ENCODE measurements around the gene NDUFV3. TPM values are rescaled to one million over a fixed set of nuclear protein-coding genes. Genes with fewer than 3 reads are reported as not detected.

NDUFV3 gene
- total and polyA plus RNA-seq, 2 of the 13 experiments (the other 11 are each of a cell fraction or from before 2014, with no cell fraction given) = 14.2 to 29.6 TPM

DNA sequence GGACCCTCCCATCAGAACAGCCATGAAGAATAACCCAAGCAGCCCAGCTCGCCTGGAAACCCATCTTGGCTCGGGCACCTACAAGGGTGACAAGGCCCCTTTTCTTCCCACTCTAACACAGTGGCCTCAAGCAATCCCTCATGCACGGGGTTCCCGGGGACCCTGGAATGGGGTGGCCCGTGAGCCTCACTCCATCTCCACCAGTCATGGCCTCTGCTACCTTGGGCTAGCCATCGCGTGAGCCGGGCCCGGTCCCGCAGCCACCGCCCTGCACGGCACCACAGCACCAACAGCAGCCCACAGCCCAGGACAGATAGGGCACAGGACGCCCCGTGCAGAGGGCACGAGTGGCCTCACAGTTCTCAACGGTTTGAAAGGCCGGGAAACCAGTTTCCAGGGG lies 32.8 kb upstream of the NDUFV3 start (continued):
- TF ChIP-seq, protein P1, sequence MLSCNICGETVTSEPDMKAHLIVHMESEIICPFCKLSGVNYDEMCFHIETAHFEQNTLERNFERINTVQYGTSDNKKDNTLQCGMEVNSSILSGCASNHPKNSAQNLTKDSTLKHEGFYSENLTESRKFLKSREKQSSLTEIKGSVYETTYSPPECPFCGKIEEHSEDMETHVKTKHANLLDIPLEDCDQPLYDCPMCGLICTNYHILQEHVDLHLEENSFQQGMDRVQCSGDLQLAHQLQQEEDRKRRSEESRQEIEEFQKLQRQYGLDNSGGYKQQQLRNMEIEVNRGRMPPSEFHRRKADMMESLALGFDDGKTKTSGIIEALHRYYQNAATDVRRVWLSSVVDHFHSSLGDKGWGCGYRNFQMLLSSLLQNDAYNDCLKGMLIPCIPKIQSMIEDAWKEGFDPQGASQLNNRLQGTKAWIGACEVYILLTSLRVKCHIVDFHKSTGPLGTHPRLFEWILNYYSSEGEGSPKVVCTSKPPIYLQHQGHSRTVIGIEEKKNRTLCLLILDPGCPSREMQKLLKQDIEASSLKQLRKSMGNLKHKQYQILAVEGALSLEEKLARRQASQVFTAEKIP (CRISPR knock-in tag; IDR thresholded peaks at IDR 0.05; ENCODE audit: borderline replicate concordance) = no peak
- no peak for TF ChIP-seq ZNF468 (CRISPR knock-in tag; IDR thresholded peaks at IDR 0.05)
- TF ChIP-seq, protein P2, sequence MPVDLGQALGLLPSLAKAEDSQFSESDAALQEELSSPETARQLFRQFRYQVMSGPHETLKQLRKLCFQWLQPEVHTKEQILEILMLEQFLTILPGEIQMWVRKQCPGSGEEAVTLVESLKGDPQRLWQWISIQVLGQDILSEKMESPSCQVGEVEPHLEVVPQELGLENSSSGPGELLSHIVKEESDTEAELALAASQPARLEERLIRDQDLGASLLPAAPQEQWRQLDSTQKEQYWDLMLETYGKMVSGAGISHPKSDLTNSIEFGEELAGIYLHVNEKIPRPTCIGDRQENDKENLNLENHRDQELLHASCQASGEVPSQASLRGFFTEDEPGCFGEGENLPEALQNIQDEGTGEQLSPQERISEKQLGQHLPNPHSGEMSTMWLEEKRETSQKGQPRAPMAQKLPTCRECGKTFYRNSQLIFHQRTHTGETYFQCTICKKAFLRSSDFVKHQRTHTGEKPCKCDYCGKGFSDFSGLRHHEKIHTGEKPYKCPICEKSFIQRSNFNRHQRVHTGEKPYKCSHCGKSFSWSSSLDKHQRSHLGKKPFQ (CRISPR knock-in tag; IDR thresholded peaks at IDR 0.05; ENCODE audit: insufficient replicate concordance) = no peak

DNA sequence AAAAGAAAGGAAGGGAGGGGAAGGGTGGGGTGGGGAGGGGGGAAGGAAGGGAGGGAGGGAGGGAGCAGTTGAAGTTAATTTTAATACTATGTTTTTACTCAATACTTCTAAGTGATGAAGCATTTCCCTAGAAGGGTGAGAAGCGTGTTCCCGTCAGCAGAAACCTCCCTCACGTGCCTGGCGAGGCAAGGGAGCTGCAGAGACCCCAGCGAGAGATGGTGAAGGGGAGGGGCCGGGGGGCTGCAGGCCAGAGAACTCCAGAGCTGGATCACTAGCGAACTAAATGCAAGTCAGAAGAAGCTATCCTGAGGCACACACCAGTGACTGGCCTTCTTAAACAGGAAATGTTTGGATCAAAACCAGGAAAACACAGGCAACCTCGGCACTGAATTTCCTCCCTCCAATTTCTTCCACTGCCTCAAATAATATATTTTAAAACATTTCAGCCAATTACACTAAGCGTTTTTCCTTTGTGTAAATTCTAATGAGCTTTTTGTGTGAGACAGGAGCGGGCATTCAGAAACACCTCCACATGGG lies 31.7 kb upstream of the NDUFV3 start:
- FAIRE-seq = no peak
- CTCF ChIA-PET (ENCODE audit: low intra/inter-chr PET ratio, low total read pairs) = no interaction called here
- DNase-seq (ENCODE audit: low spot score) = no peak
- H3K9ac ChIP-seq (ENCODE audit: insufficient read depth, low read depth, low read length) = no peak overlapping the region
- in situ Hi-C loops (cut with HindIII; ENCODE audit: extremely low pct_ligation_motif_present, low pct_unique_long_range_greater_than_20kb) (no loop called here), intact Hi-C loops (cut with micrococcal nuclease; ENCODE audit: unreplicated experiment) (loop anchor here (5.0 kb wide), 1 partner anchor 151 kb away; no protein-coding TSS in a partner anchor)
- no peaks in the 10 kb centered on the region for H3K4me1 ChIP-seq (ENCODE audit: insufficient read depth, low read length)
- no peak overlapping the region for H2AFZ ChIP-seq (ENCODE audit: low read length)
- POLR2A ChIA-PET = no interaction called here
- H3K27ac ChIP-seq (ENCODE audit: extremely low read length, insufficient read depth, low read length) = no peak overlapping the region
- 99% methylated on average over 10 of the region's 10 CpGs for WGBS (ENCODE audit: low lambda C conversion rate)
- BruUV-seq (replicated peaks) = no TSS peak
- H3K4me3 ChIP-seq (replicated peaks in 1 of 3; ENCODE audit: insufficient read depth in 1 of 3, low read depth in 2 of 3, low read length in 3 of 3) = no peak overlapping the region
- H3K27me3 ChIP-seq (ENCODE audit: control insufficient read depth in 1 of 2, insufficient read depth in 2 of 2, low read length in 2 of 2) = no peaks in the 10 kb centered on the region
- H3K79me2 ChIP-seq (ENCODE audit: insufficient read depth, low read length) = peaks cover 31% of the 10 kb centered on the region
- no peak overlapping the region for H3K4me2 ChIP-seq (ENCODE audit: low read depth, low read length)
- H3K36me3 ChIP-seq (replicated peaks in 1 of 2; ENCODE audit: control insufficient read depth in 1 of 2, insufficient read depth in 2 of 2, low read length in 2 of 2) = peaks cover 38 to 80% of the 10 kb centered on the region in 2 experiments
- H4K20me1 ChIP-seq (ENCODE audit: insufficient read depth, low read length) = 0 out of 2 replicates have a peak, but pooled peaks cover 2% of the 10 kb centered on the region
- no peaks in the 10 kb centered on the region for H3K9me3 ChIP-seq (ENCODE audit: low read length)
- no peak for ATAC-seq
- TF ChIP-seq POLR2AphosphoS5 (IDR thresholded peaks at IDR 0.05; ENCODE audit: low read depth, low read length) = no peak
- TF ChIP-seq, protein P3, sequence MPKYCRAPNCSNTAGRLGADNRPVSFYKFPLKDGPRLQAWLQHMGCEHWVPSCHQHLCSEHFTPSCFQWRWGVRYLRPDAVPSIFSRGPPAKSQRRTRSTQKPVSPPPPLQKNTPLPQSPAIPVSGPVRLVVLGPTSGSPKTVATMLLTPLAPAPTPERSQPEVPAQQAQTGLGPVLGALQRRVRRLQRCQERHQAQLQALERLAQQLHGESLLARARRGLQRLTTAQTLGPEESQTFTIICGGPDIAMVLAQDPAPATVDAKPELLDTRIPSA (CRISPR knock-in tag; IDR thresholded peaks at IDR 0.05; ENCODE audit: borderline replicate concordance) = no peak
- TF ChIP-seq SIN3B (IDR thresholded peaks at IDR 0.05; ENCODE audit: low read length) = no peak
- TF ChIP-seq MTF1 (CRISPR knock-in tag; IDR thresholded peaks at IDR 0.05) = no peak
- TF ChIP-seq, protein P4, sequence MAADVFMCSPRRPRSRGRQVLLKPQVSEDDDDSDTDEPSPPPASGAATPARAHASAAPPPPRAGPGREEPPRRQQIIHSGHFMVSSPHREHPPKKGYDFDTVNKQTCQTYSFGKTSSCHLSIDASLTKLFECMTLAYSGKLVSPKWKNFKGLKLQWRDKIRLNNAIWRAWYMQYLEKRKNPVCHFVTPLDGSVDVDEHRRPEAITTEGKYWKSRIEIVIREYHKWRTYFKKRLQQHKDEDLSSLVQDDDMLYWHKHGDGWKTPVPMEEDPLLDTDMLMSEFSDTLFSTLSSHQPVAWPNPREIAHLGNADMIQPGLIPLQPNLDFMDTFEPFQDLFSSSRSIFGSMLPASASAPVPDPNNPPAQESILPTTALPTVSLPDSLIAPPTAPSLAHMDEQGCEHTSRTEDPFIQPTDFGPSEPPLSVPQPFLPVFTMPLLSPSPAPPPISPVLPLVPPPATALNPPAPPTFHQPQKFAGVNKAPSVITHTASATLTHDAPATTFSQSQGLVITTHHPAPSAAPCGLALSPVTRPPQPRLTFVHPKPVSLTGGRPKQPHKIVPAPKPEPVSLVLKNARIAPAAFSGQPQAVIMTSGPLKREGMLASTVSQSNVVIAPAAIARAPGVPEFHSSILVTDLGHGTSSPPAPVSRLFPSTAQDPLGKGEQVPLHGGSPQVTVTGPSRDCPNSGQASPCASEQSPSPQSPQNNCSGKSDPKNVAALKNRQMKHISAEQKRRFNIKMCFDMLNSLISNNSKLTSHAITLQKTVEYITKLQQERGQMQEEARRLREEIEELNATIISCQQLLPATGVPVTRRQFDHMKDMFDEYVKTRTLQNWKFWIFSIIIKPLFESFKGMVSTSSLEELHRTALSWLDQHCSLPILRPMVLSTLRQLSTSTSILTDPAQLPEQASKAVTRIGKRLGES (CRISPR knock-in tag; IDR thresholded peaks at IDR 0.05; ENCODE audit: borderline replicate concordance) = no peak
- no peak for TF ChIP-seq ZBTB20 (CRISPR knock-in tag; IDR thresholded peaks at IDR 0.05; ENCODE audit: borderline replicate concordance, low read depth)
- no peak for TF ChIP-seq ZBTB21 (CRISPR knock-in tag; IDR thresholded peaks at IDR 0.05)
- no peak for TF ChIP-seq ZBTB42 (CRISPR knock-in tag; IDR thresholded peaks at IDR 0.05)
- TF ChIP-seq ETV5 (CRISPR knock-in tag; IDR thresholded peaks at IDR 0.05; ENCODE audit: borderline replicate concordance) = no peak
- TF ChIP-seq SALL1 (CRISPR knock-in tag; IDR thresholded peaks at IDR 0.05) = no peak
- TF ChIP-seq ZNF496 (CRISPR knock-in tag; IDR thresholded peaks at IDR 0.05; ENCODE audit: insufficient replicate concordance) = no peak
- TF ChIP-seq, protein P5, sequence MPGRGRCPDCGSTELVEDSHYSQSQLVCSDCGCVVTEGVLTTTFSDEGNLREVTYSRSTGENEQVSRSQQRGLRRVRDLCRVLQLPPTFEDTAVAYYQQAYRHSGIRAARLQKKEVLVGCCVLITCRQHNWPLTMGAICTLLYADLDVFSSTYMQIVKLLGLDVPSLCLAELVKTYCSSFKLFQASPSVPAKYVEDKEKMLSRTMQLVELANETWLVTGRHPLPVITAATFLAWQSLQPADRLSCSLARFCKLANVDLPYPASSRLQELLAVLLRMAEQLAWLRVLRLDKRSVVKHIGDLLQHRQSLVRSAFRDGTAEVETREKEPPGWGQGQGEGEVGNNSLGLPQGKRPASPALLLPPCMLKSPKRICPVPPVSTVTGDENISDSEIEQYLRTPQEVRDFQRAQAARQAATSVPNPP (CRISPR knock-in tag; IDR thresholded peaks at IDR 0.05) = no peak
